KMS-11 (cell line): Measurements from ENCODE around the gene HYPK.

Source experiments
- H2AFZ ChIP-seq: fragments of 200-600 bp; sonication (generic); 2 replicates; pipeline ENCODE4 v1.6.1; 2016; ENCODE audit warnings: antibody characterized with exemption, mixed run types, low read depth
- H3K27ac ChIP-seq: fragments of 200-600 bp; sonication (generic); 2 replicates; pipeline ENCODE4 v1.6.1; 2016; ENCODE audit warnings: mild to moderate bottlenecking, mixed run types
- H3K27me3 ChIP-seq: fragments of 200-600 bp; sonication (generic); 2 replicates; pipeline ENCODE4 v1.6.1; 2017; ENCODE audit warnings: mild to moderate bottlenecking, low read depth, mixed run types, moderate library complexity; ENCODE audit not compliant: insufficient read depth
- H3K36me3 ChIP-seq: fragments of 200-600 bp; sonication (generic); 2 replicates; pipeline ENCODE4 v1.6.1; 2017; ENCODE audit warnings: mild to moderate bottlenecking, mixed run types; ENCODE audit not compliant: insufficient read depth
- H3K4me1 ChIP-seq: fragments of 200-600 bp; sonication (generic); 2 replicates; pipeline ENCODE4 v1.6.1; 2016; ENCODE audit warnings: mild to moderate bottlenecking, low read depth, mixed run types; ENCODE audit not compliant: poor library complexity, severe bottlenecking
- H3K4me2 ChIP-seq: fragments of 200-600 bp; sonication (generic); 2 replicates; pipeline ENCODE4 v1.7.0; 2016; ENCODE audit warnings: mild to moderate bottlenecking, mixed run types
- H3K4me3 ChIP-seq: fragments of 200-600 bp; sonication (generic); IDR thresholded peaks from 2 replicates; pipeline ENCODE4 v1.6.1; 2017; ENCODE audit warnings: low read depth, low read length, mixed read lengths; ENCODE audit not compliant: insufficient read depth
- H3K79me2 ChIP-seq: fragments of 200-600 bp; sonication (generic); 2 replicates; pipeline ENCODE4 v1.6.1; 2016; ENCODE audit warnings: low read depth, mixed run types; ENCODE audit not compliant: insufficient read depth
- H3K9ac ChIP-seq: fragments of 200-600 bp; sonication (generic); 2 replicates; pipeline ENCODE4 v1.6.1; 2016; ENCODE audit warnings: mild to moderate bottlenecking, mixed run types
- H4K20me1 ChIP-seq: fragments of 200-600 bp; sonication (generic); 2 replicates; pipeline ENCODE4 v1.6.1; 2016; ENCODE audit warnings: mild to moderate bottlenecking, mixed run types; ENCODE audit not compliant: insufficient read depth
- CTCF ChIP-seq: fragments of 200-600 bp; sonication (generic); conservative IDR thresholded peaks from 2 replicates; pipeline ENCODE4 v1.6.1; 2017; ENCODE audit warnings: low read depth, mild to moderate bottlenecking, antibody characterized with exemption, low read length, moderate library complexity, mixed read lengths

The HYPK gene

GRCh38 chr15:43793647-43794046, 6.8 kb upstream of the HYPK start:
- Histone ChIP-seq H3K4me3 (no peak overlapping the region), H3K36me3 (no peaks in the 10 kb centered on the region), H4K20me1 (no peaks in the 10 kb centered on the region), H3K9ac (no peak overlapping the region), H3K4me2 (peak overlapping the region; percentile 89), H3K4me1 (peaks cover 20% of the 10 kb centered on the region), H3K27ac (no peak overlapping the region), H2AFZ (no peak overlapping the region), H3K79me2 (peaks cover 25% of the 10 kb centered on the region), H3K27me3 (no peaks in the 10 kb centered on the region)
- TF ChIP-seq CTCF: no peak

- Histone ChIP-seq H3K4me2 (no peak overlapping the region), H2AFZ (no peak overlapping the region), H3K4me3 (no peak overlapping the region), H4K20me1 (no peaks in the 10 kb centered on the region), H3K27me3 (no peaks in the 10 kb centered on the region), H3K36me3 (no peaks in the 10 kb centered on the region), H3K79me2 (peaks cover 25% of the 10 kb centered on the region), H3K27ac (no peak overlapping the region), H3K9ac (no peak overlapping the region), H3K4me1 (peaks cover 16% of the 10 kb centered on the region)
- TF ChIP-seq CTCF: no peak
These were observed 5.9 kb upstream of the HYPK start for GRCh38 chr15:43794269-43795037.

- H3K4me3 ChIP-seq: no peak overlapping the region
- no peak overlapping the region for H2AFZ ChIP-seq
- H3K27ac ChIP-seq: no peak overlapping the region
These were observed 5.2 kb upstream of the HYPK start for GRCh38 chr15:43795197-43795596.

GRCh38 chr15:43795997-43796396, 4.4 kb upstream of the HYPK start:
- no peak overlapping the region for H3K4me2 ChIP-seq
- no peaks in the 10 kb centered on the region for H3K36me3 ChIP-seq
- no peak overlapping the region for H3K9ac ChIP-seq
- H3K79me2 ChIP-seq: peaks cover 30% of the 10 kb centered on the region
- H3K4me3 ChIP-seq: no peak overlapping the region
- no peak overlapping the region for H2AFZ ChIP-seq
- no peak for TF ChIP-seq CTCF
- no peaks in the 10 kb centered on the region for H4K20me1 ChIP-seq
- no peaks in the 10 kb centered on the region for H3K27me3 ChIP-seq
- H3K27ac ChIP-seq: no peak overlapping the region
- peaks cover 21% of the 10 kb centered on the region for H3K4me1 ChIP-seq

More at GRCh38 chr15:43795197-43795596, 5.2 kb upstream of the HYPK start:
- no peaks in the 10 kb centered on the region for H3K27me3 ChIP-seq
- peaks cover 25% of the 10 kb centered on the region for H3K79me2 ChIP-seq
- TF ChIP-seq CTCF: no peak
- H3K9ac ChIP-seq: no peak overlapping the region
- no peak overlapping the region for H3K4me2 ChIP-seq
- peaks cover 19% of the 10 kb centered on the region for H3K4me1 ChIP-seq
- H4K20me1 ChIP-seq: no peaks in the 10 kb centered on the region
- no peaks in the 10 kb centered on the region for H3K36me3 ChIP-seq
